H9 (cell line): ENCODE data around the gene GYG2. TPM values are rescaled to one million over a fixed set of nuclear protein-coding genes. Genes with fewer than 3 reads are reported as not detected.

ENCODE experiments used
- DNase-seq: peaks from one replicate; pipeline ENCODE4 v3.0.0-alpha.2; 2017
- H2AFZ ChIP-seq: one replicate; pipeline ENCODE4 v1.6.1; 2013; ENCODE audit warnings: mild to moderate bottlenecking, low read length, control low read depth, moderate library complexity
- H2AK5ac ChIP-seq: 2 replicates; pipeline ENCODE4 v1.6.1; 2013; ENCODE audit warnings: low read length, control low read depth, mixed read lengths; ENCODE audit not compliant: insufficient read length
- H2BK120ac ChIP-seq: one replicate; pipeline ENCODE4 v1.6.1; 2013; ENCODE audit warnings: low read depth, mild to moderate bottlenecking, low read length, control low read depth, inconsistent platforms; ENCODE audit not compliant: poor library complexity, severe bottlenecking
- H2BK12ac ChIP-seq: 2 replicates; pipeline ENCODE4 v1.6.1; 2013; ENCODE audit warnings: low read length, control low read depth, mixed read lengths, low read depth; ENCODE audit not compliant: insufficient read length
- H2BK15ac ChIP-seq: 2 replicates; pipeline ENCODE4 v1.6.1; 2013; ENCODE audit warnings: low read depth, low read length, control low read depth
- H2BK20ac ChIP-seq: one replicate; pipeline ENCODE4 v1.6.1; 2013; ENCODE audit warnings: low read depth, mild to moderate bottlenecking, low read length, control low read depth, inconsistent platforms; ENCODE audit not compliant: poor library complexity, severe bottlenecking
- H2BK5ac ChIP-seq: 2 replicates; pipeline ENCODE4 v1.6.1; 2013; ENCODE audit warnings: low read length, control low read depth, mixed read lengths; ENCODE audit not compliant: insufficient read length
- H3K14ac ChIP-seq: 2 replicates; pipeline ENCODE4 v1.6.1; 2013; ENCODE audit warnings: low read length, control low read depth; ENCODE audit not compliant: insufficient read depth
- H3K18ac ChIP-seq: 2 replicates; pipeline ENCODE4 v1.6.1; 2013; ENCODE audit warnings: low read depth, mild to moderate bottlenecking, mixed read lengths, low read length, control low read depth; ENCODE audit not compliant: insufficient read length
- H3K23ac ChIP-seq: 2 replicates; pipeline ENCODE4 v1.6.1; 2013; ENCODE audit warnings: low read length, control low read depth, mixed read lengths, low read depth; ENCODE audit not compliant: insufficient read length
- H3K23me2 ChIP-seq: 2 replicates; pipeline ENCODE4 v1.6.1; 2013; ENCODE audit warnings: low read depth, mild to moderate bottlenecking, mixed read lengths, low read length, control low read depth; ENCODE audit not compliant: insufficient read length, poor library complexity, severe bottlenecking
- H3K27ac ChIP-seq: 2 replicates; pipeline ENCODE4 v1.5.1; 2013; ENCODE audit warnings: low read length, control low read depth, mixed read lengths, low read depth; ENCODE audit not compliant: insufficient read length
- H3K27me3 ChIP-seq: 2 replicates; pipeline ENCODE4 v1.6.1; 2013; ENCODE audit warnings: low read length, control low read depth, inconsistent platforms; ENCODE audit not compliant: insufficient read depth
- H3K4ac ChIP-seq: 2 replicates; pipeline ENCODE4 v1.6.1; 2013; ENCODE audit warnings: low read depth, mild to moderate bottlenecking, control low read depth, inconsistent platforms, low read length, moderate library complexity
- H3K4me1 ChIP-seq: 2 replicates; pipeline ENCODE4 v1.6.1; 2013; ENCODE audit warnings: low read length, control low read depth, inconsistent platforms; ENCODE audit not compliant: insufficient read depth
- H3K4me2 ChIP-seq: 2 replicates; pipeline ENCODE4 v1.6.1; 2013; ENCODE audit warnings: low read length, control low read depth, mixed read lengths; ENCODE audit not compliant: insufficient read length, insufficient read depth
- H3K56ac ChIP-seq: 2 replicates; pipeline ENCODE4 v1.6.1; 2013; ENCODE audit warnings: low read depth, mild to moderate bottlenecking, mixed read lengths, low read length, control low read depth; ENCODE audit not compliant: insufficient read length
- H3K79me1 ChIP-seq: 2 replicates; pipeline ENCODE4 v1.6.1; 2013; ENCODE audit warnings: low read depth, mild to moderate bottlenecking, moderate library complexity, low read length, control low read depth, inconsistent platforms; ENCODE audit not compliant: insufficient read depth, poor library complexity, severe bottlenecking
- H3K79me2 ChIP-seq: 2 replicates; pipeline ENCODE4 v1.6.1; 2013; ENCODE audit warnings: low read length, control low read depth, inconsistent platforms; ENCODE audit not compliant: insufficient read depth
- H3K9ac ChIP-seq: 2 replicates; pipeline ENCODE4 v1.6.1; 2013; ENCODE audit warnings: low read length, control low read depth, mixed read lengths; ENCODE audit not compliant: insufficient read length; ENCODE audit errors: extremely low read depth
- H3K9me3 ChIP-seq: one replicate; pipeline ENCODE4 v1.6.1; 2013; ENCODE audit warnings: low read depth, low read length, inconsistent platforms; ENCODE audit not compliant: control insufficient read depth
- H3T11ph ChIP-seq: one replicate; pipeline ENCODE4 v1.6.1; 2013; ENCODE audit warnings: mild to moderate bottlenecking, low read length, control low read depth, inconsistent platforms
- H4K20me1 ChIP-seq: one replicate; pipeline ENCODE4 v1.6.1; 2013; ENCODE audit not compliant: control insufficient read depth, insufficient read length, insufficient read depth
- H4K5ac ChIP-seq: 2 replicates; pipeline ENCODE4 v1.6.1; 2013; ENCODE audit warnings: low read depth, mild to moderate bottlenecking, mixed read lengths, low read length, control low read depth; ENCODE audit not compliant: insufficient read length
- H4K8ac ChIP-seq: replicated peaks from 2 replicates; pipeline ENCODE4 v1.6.1; 2013; ENCODE audit warnings: low read length, control low read depth, mixed read lengths, low read depth; ENCODE audit not compliant: insufficient read length
- H4K91ac ChIP-seq: 2 replicates; pipeline ENCODE4 v1.6.1; 2013; ENCODE audit warnings: low read depth, mild to moderate bottlenecking, moderate library complexity, mixed read lengths, low read length, control low read depth; ENCODE audit not compliant: insufficient read length
- H3K27ac Mint-ChIP-seq, 3 experiments: 2 replicates in 2 of 3; 3 replicates in 1 of 3; pipeline ENCODE4 v1.8.0; 2020 to 2021; ENCODE audit warnings: mixed read lengths in 3 of 3, mild to moderate bottlenecking in 1 of 3, moderate library complexity in 1 of 3
- H3K27me3 Mint-ChIP-seq: 2 replicates; pipeline ENCODE4 v1.8.0; 2021; ENCODE audit warnings: low read depth, mild to moderate bottlenecking, moderate library complexity, mixed read lengths
- H3K36me3 Mint-ChIP-seq, 3 experiments: 2 replicates in 2 of 3; 3 replicates in 1 of 3; pipeline ENCODE4 v1.8.0; 2020 to 2021; ENCODE audit warnings: low read depth in 3 of 3, mixed read lengths in 3 of 3; ENCODE audit not compliant: insufficient read depth in 1 of 3
- H3K4me1 Mint-ChIP-seq, 2 experiments: 2 replicates each; pipeline ENCODE4 v1.8.0; 2020; ENCODE audit warnings: mixed read lengths in 2 of 2
- H3K4me3 Mint-ChIP-seq, 2 experiments: 2 replicates in 1 of 2; 3 replicates in 1 of 2; pipeline ENCODE4 v1.8.0; 2020 to 2021; ENCODE audit warnings: mild to moderate bottlenecking in 2 of 2, mixed read lengths in 2 of 2, moderate library complexity in 1 of 2
- H3K9me3 Mint-ChIP-seq, 2 experiments: 2 replicates in 1 of 2; 3 replicates in 1 of 2; pipeline ENCODE4 v1.8.0; 2020; ENCODE audit warnings: mild to moderate bottlenecking in 2 of 2, mixed read lengths in 2 of 2, moderate library complexity in 1 of 2
- WGBS: extraction: QIAGEN DNeasy Blood & Tissue Kit; methylation state at CpG from one replicate; pipeline ENCODE4 v1.1.7; 2013; ENCODE audit warnings: missing lambda C conversion rate, low lambda C conversion rate, mixed read lengths; ENCODE audit not compliant: insufficient read length; ENCODE audit errors: extremely low coverage; 5-methylcytosine and 5-hydroxymethylcytosine counted together
- total RNA-seq: library from RNA; stranded (reverse); gene quantifications from 2 replicates; pipeline ENCODE4 v1.2.1, GENCODE V29; 2021
- TF ChIP-seq, protein P1 (sequence below): fragments of 200-600 bp; sonication (generic); conservative IDR thresholded peaks from 3 replicates; pipeline ENCODE4 v1.8.0; 2021; ENCODE audit warnings: antibody characterized with exemption, mild to moderate bottlenecking

GYG2 gene
- total RNA-seq, 1 experiment from 2014 or later: 95.9 TPM

DNA sequence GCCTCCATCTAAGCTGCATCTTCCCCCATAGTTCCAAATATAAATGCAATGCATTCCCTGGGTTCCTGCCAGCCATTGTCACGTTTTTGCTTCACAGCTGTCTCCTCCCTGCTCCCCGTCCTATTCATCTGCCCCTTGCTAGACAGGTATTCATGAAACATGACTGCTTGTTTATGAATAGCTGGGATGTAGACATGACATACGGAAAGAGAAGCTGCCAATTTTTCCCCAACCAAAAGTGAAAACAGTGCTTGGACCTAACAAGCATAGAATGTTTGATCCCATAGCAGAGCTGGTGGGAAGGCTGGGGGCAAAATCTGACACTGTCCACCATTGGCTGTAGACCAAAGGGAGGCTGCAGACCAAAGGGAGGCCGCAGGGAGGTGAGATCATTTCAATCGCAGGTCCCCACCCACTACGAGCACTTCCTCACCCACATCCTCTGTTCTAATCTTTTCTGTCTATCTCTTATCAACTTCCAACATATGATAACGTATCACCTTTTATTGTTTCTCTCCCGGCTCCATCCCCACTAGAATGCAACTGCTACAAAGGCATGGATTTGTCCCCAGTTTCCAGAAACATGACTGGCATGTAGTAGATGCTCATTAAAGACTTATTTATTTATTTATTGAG lies 8.5 kb upstream of the GYG2 start:
- Histone ChIP-seq H3K79me1 (no peaks in the 10 kb centered on the region), H3K14ac (no peak overlapping the region), H4K91ac (no peak overlapping the region), H3K4me1 (no peaks in the 10 kb centered on the region), H2BK15ac (no peak overlapping the region), H3K4me2 (no peak overlapping the region), H3K23me2 (no peaks in the 10 kb centered on the region), H4K5ac (no peak overlapping the region), H3T11ph (no peak overlapping the region), H3K27ac (no peak overlapping the region), H2AK5ac (no peak overlapping the region), H3K79me2 (no peaks in the 10 kb centered on the region), H2AFZ (no peak overlapping the region), H3K9ac (no peak overlapping the region), H3K18ac (no peak overlapping the region), H2BK12ac (no peak overlapping the region), H2BK5ac (no peak overlapping the region), H2BK120ac (no peak overlapping the region), H3K23ac (no peak overlapping the region), H3K27me3 (no peaks in the 10 kb centered on the region), H4K8ac (no peak overlapping the region), H3K4ac (no peak overlapping the region), H4K20me1 (no peaks in the 10 kb centered on the region), H2BK20ac (no peak overlapping the region), H3K9me3 (no peaks in the 10 kb centered on the region), H3K56ac (no peak overlapping the region)
- H3K36me3 Mint-ChIP-seq: no peaks in the 10 kb centered on the region; a peak in 1 of 7 replicates
- H3K27me3 Mint-ChIP-seq: no peaks in the 10 kb centered on the region
- H3K4me3 Mint-ChIP-seq: no peak overlapping the region
- DNase-seq: no peak
- H3K4me1 Mint-ChIP-seq: peaks cover 7 to 8% of the 10 kb centered on the region in 2 experiments; a peak in 3 of 4 replicates
- no peaks in the 10 kb centered on the region for H3K9me3 Mint-ChIP-seq
- TF ChIP-seq, protein P1, sequence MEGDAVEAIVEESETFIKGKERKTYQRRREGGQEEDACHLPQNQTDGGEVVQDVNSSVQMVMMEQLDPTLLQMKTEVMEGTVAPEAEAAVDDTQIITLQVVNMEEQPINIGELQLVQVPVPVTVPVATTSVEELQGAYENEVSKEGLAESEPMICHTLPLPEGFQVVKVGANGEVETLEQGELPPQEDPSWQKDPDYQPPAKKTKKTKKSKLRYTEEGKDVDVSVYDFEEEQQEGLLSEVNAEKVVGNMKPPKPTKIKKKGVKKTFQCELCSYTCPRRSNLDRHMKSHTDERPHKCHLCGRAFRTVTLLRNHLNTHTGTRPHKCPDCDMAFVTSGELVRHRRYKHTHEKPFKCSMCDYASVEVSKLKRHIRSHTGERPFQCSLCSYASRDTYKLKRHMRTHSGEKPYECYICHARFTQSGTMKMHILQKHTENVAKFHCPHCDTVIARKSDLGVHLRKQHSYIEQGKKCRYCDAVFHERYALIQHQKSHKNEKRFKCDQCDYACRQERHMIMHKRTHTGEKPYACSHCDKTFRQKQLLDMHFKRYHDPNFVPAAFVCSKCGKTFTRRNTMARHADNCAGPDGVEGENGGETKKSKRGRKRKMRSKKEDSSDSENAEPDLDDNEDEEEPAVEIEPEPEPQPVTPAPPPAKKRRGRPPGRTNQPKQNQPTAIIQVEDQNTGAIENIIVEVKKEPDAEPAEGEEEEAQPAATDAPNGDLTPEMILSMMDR: no peak
- H3K27ac Mint-ChIP-seq: no peak overlapping the region
- WGBS: no CpG with 5 or more reads among the region's 8 CpGs
